ENCODE data around the gene DPH5. TPM values are rescaled to one million over a fixed set of nuclear protein-coding genes. Genes with fewer than 3 reads are reported as not detected.
"Not testable (repeated sequence)": the region's sequence is repeated elsewhere in the genome, so short reads cannot be mapped to it uniquely, and the experiment has no call there.

DPH5 gene
- polyA plus RNA-seq, 1 of the 3 experiments (the other 2 are of a cell fraction), result 36.6 TPM

DNA sequence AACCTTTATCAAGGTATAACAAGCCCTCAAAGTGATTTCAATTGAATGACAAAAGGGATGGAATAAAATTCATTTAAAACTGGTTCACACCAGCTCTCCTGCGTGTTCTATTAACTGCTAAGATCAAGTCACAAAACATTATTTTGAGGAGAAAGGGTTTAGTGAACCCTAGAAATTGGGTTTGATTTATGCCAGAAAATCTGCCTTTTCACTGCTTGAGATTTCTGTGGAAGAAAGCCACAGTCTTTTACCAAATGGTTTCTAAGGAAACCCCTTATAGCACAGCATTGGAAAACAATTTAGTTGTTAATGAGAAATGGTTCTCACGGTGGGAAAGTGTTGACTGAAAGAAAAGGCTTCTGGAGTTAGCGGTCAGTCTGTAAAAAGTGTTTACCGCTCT lies 43.6 kb upstream of the DPH5 start:
- no peak for DNase-seq
- ChIA-PET CTCF (no interaction called here), POLR2A (no interaction called here)
- H3K9me2 ChIP-seq, result no peaks in the 10 kb centered on the region
- TF ChIP-seq TAF1 (IDR thresholded peaks at IDR 0.05; ENCODE audit: borderline replicate concordance, low read depth, low read length), result no peak
- TF ChIP-seq, protein P1, sequence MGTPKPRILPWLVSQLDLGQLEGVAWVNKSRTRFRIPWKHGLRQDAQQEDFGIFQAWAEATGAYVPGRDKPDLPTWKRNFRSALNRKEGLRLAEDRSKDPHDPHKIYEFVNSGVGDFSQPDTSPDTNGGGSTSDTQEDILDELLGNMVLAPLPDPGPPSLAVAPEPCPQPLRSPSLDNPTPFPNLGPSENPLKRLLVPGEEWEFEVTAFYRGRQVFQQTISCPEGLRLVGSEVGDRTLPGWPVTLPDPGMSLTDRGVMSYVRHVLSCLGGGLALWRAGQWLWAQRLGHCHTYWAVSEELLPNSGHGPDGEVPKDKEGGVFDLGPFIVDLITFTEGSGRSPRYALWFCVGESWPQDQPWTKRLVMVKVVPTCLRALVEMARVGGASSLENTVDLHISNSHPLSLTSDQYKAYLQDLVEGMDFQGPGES (IDR thresholded peaks at IDR 0.05; ENCODE audit: low read depth, low read length), result no peak
- TF ChIP-seq FOXM1 (IDR thresholded peaks at IDR 0.05; ENCODE audit: low read depth), result no peak
- no peak for TF ChIP-seq SIN3A (IDR thresholded peaks at IDR 0.05; ENCODE audit: borderline replicate concordance, low read depth, low read length)
- no peak for TF ChIP-seq EP300 (IDR thresholded peaks at IDR 0.05; ENCODE audit: borderline replicate concordance in 1 of 2, low read depth in 1 of 2, low read length in 1 of 2)
- no peak overlapping the region for H2AFZ ChIP-seq (ENCODE audit: low read depth)
- H3K4me3 ChIP-seq (ENCODE audit: low read depth in 2 of 2, low read length in 1 of 2), result no peak overlapping the region
- H3K4me2 ChIP-seq, result no peak overlapping the region
- no peak overlapping the region for H3K27ac ChIP-seq (ENCODE audit: low read depth in 2 of 2, low read length in 1 of 2)
- no peaks in the 10 kb centered on the region for H3K27me3 ChIP-seq (ENCODE audit: insufficient read depth)
- no peaks in the 10 kb centered on the region for H3K9me3 ChIP-seq
- no peaks in the 10 kb centered on the region for H3K36me3 ChIP-seq (replicated peaks in 1 of 2; ENCODE audit: control insufficient read depth in 1 of 2, insufficient read depth in 2 of 2, low read length in 1 of 2)
- no peaks in the 10 kb centered on the region for H3K79me2 ChIP-seq (ENCODE audit: insufficient read depth)
- 95% methylated on average over 4 of the region's 4 CpGs for WGBS (ENCODE audit: low lambda C conversion rate)
- no peaks in the 10 kb centered on the region for H3K4me1 ChIP-seq (ENCODE audit: control insufficient read depth in 1 of 2, insufficient read depth in 2 of 2, low read depth in 1 of 2, low read length in 1 of 2)
- H3K9ac ChIP-seq, result no peak overlapping the region
- no peaks in the 10 kb centered on the region for H3F3A ChIP-seq (replicated peaks; ENCODE audit: insufficient read depth)
- no peaks in the 10 kb centered on the region for H4K20me1 ChIP-seq (ENCODE audit: insufficient read depth)

DNA sequence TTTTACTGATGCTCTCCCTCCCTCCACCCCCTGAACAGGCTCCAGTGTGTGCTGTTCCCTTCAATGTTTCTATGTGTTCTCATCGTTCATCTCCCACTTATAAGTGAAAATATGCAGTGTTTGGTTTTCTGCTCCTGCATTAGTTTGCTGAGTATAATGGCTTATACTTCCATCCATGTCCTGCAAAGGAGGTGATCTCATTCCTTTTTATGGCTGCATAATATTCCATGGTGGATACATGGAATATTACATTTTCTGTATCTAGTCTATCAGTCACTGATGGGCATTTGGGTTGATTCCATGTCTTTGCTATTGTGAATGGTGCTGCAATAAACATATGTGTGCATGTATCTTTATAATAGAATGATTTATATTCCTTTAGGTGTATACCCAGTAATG lies 41.4 kb upstream of the DPH5 start:
- H3K9ac ChIP-seq; DNase-seq; H3K27ac ChIP-seq (ENCODE audit: low read depth in 2 of 2, low read length in 1 of 2); H3K36me3 ChIP-seq (replicated peaks in 1 of 2; ENCODE audit: control insufficient read depth in 1 of 2, insufficient read depth in 2 of 2, low read length in 1 of 2); H2AFZ ChIP-seq (ENCODE audit: low read depth); H3K4me3 ChIP-seq (ENCODE audit: low read depth in 2 of 2, low read length in 1 of 2); POLR2A ChIA-PET; H4K20me1 ChIP-seq (ENCODE audit: insufficient read depth); H3K9me3 ChIP-seq; H3K4me2 ChIP-seq; CTCF ChIA-PET; H3K4me1 ChIP-seq (ENCODE audit: control insufficient read depth in 1 of 2, insufficient read depth in 2 of 2, low read depth in 1 of 2, low read length in 1 of 2); H3K27me3 ChIP-seq (ENCODE audit: insufficient read depth); H3K9me2 ChIP-seq; H3K79me2 ChIP-seq (ENCODE audit: insufficient read depth); H3F3A ChIP-seq (replicated peaks; ENCODE audit: insufficient read depth): not testable (repeated sequence)
- WGBS (ENCODE audit: low lambda C conversion rate), result 95% methylated on average over 1 of the region's 1 CpG

DNA sequence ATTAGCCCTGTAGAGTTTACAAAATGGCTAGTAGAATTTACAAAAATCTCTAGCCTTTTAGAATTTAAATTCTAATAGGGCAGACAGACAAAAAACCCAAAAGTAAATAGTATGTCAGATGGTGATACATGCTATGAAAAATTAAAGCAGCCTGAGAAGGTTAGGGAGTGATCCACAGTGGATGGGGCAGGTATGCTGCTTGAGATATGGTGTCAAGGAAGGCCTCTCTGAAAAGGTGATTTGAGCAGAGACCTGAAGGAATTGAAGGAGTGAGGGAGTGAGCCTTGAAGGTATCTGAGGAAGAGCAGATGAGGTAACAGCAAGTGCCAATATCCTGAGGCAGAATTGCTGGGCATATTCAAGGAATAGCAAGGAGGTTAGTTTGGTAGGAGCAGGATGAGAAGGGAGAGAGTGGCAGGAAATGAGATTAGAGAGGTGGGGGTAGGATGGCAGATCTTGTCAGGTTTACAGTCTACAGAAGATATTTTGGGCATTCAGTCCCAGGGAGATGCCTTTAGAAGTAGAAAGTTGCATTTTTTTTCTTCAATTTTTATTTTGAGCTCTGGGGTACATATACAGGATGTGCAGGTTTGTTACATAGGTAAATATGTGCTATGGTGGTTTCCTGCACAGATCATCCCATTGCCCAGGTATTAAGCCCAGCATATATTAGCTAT lies 40.8 kb upstream of the DPH5 start:
- Histone ChIP-seq H3K36me3 (replicated peaks in 1 of 2; ENCODE audit: control insufficient read depth in 1 of 2, insufficient read depth in 2 of 2, low read length in 1 of 2) (no peaks in the 10 kb centered on the region), H3K27ac (ENCODE audit: low read depth in 2 of 2, low read length in 1 of 2) (no peak overlapping the region), H3K27me3 (ENCODE audit: insufficient read depth) (no peaks in the 10 kb centered on the region), H2AFZ (ENCODE audit: low read depth) (no peak overlapping the region), H3K9me3 (no peaks in the 10 kb centered on the region), H3K79me2 (ENCODE audit: insufficient read depth) (no peaks in the 10 kb centered on the region), H3K4me1 (ENCODE audit: control insufficient read depth in 1 of 2, insufficient read depth in 2 of 2, low read depth in 1 of 2, low read length in 1 of 2) (no peaks in the 10 kb centered on the region), H3K9me2 (no peaks in the 10 kb centered on the region), H3K9ac (no peak overlapping the region), H3K4me2 (no peak overlapping the region), H4K20me1 (ENCODE audit: insufficient read depth) (no peaks in the 10 kb centered on the region), H3K4me3 (ENCODE audit: low read depth in 2 of 2, low read length in 1 of 2) (no peak overlapping the region), H3F3A (replicated peaks; ENCODE audit: insufficient read depth) (no peaks in the 10 kb centered on the region)
- CTCF ChIA-PET, result no interaction called here
- POLR2A ChIA-PET, result no interaction called here
- DNase-seq, result no peak
- TF ChIP-seq JUND (IDR thresholded peaks at IDR 0.05) (no peak), MXI1 (IDR thresholded peaks at IDR 0.05; ENCODE audit: low read depth, low read length) (no peak), FOSL2 (IDR thresholded peaks at IDR 0.05; ENCODE audit: borderline replicate concordance, low read depth) (no peak), YY1 (IDR thresholded peaks at IDR 0.05; ENCODE audit: low read depth) (no peak), MEF2A (IDR thresholded peaks at IDR 0.05; ENCODE audit: borderline replicate concordance, low read depth) (no peak), RAD21 (IDR thresholded peaks at IDR 0.05; ENCODE audit: low read length) (no peak), TEAD4 (IDR thresholded peaks at IDR 0.05; ENCODE audit: borderline replicate concordance, insufficient read depth) (no peak), POLR2AphosphoS5 (IDR thresholded peaks at IDR 0.05; ENCODE audit: low read depth, low read length) (no peak), CHD2 (IDR thresholded peaks at IDR 0.05; ENCODE audit: low read length, partially characterized antibody) (no peak), TAF1 (IDR thresholded peaks at IDR 0.05; ENCODE audit: borderline replicate concordance, low read depth, low read length) (no peak)
- TF ChIP-seq, protein P2, sequence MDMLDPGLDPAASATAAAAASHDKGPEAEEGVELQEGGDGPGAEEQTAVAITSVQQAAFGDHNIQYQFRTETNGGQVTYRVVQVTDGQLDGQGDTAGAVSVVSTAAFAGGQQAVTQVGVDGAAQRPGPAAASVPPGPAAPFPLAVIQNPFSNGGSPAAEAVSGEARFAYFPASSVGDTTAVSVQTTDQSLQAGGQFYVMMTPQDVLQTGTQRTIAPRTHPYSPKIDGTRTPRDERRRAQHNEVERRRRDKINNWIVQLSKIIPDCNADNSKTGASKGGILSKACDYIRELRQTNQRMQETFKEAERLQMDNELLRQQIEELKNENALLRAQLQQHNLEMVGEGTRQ (IDR thresholded peaks at IDR 0.05; ENCODE audit: borderline replicate concordance, low read depth, low read length), result no peak
- TF ChIP-seq, protein P1 (IDR thresholded peaks at IDR 0.05; ENCODE audit: low read depth, low read length), result no peak
- TF ChIP-seq, protein P3, sequence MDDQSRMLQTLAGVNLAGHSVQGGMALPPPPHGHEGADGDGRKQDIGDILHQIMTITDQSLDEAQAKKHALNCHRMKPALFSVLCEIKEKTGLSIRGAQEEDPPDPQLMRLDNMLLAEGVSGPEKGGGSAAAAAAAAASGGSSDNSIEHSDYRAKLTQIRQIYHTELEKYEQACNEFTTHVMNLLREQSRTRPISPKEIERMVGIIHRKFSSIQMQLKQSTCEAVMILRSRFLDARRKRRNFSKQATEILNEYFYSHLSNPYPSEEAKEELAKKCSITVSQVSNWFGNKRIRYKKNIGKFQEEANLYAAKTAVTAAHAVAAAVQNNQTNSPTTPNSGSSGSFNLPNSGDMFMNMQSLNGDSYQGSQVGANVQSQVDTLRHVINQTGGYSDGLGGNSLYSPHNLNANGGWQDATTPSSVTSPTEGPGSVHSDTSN (IDR thresholded peaks at IDR 0.05), result no peak
- TF ChIP-seq, protein P4, sequence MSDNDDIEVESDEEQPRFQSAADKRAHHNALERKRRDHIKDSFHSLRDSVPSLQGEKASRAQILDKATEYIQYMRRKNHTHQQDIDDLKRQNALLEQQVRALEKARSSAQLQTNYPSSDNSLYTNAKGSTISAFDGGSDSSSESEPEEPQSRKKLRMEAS (IDR thresholded peaks at IDR 0.05; ENCODE audit: low read depth), result no peak

Measured in SK-N-SH (cell line).